Measurements from ENCODE around the gene KAT6B.

Gene KAT6B

DNA sequence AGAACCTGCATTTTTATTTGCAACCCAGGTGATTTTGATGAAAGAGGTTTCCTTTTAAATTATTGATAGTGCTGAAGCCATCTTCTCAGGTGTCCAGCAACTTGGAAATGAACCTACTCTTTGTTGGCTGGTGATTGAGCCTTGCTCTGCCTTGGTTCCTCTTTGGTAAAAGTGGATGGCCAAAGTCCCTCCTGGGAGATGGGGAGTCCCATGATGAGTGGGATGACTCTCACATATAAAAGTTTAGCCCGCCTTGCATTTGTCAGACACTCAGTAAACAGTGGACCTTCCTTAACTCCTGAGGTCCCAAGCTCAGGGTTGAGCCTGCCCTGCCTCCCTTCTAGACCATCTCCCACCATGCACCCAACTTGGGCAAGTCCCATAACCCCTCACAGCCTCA, 28.9 kb upstream of the KAT6B start:
- no peaks in the 10 kb centered on the region for H3K4me1 ChIP-seq (ENCODE audit: control insufficient read depth, insufficient read depth, low read length, poor library complexity, severe bottlenecking)
- H3K9me3 ChIP-seq (ENCODE audit: control insufficient read depth, low read length), result no peaks in the 10 kb centered on the region
- H3K27me3 ChIP-seq (replicated peaks; ENCODE audit: control insufficient read depth, insufficient read depth, low read length, poor library complexity, severe bottlenecking), result no peaks in the 10 kb centered on the region
- H3K4me3 ChIP-seq (ENCODE audit: insufficient read depth, low read depth, low read length, poor library complexity, severe bottlenecking), result no peak overlapping the region
- H3K36me3 ChIP-seq (ENCODE audit: control insufficient read depth, insufficient read depth, low read length), result no peaks in the 10 kb centered on the region
- no peak overlapping the region for H3K27ac ChIP-seq (ENCODE audit: insufficient read depth, low read length, poor library complexity, severe bottlenecking)
- no peak for DNase-seq

DNA sequence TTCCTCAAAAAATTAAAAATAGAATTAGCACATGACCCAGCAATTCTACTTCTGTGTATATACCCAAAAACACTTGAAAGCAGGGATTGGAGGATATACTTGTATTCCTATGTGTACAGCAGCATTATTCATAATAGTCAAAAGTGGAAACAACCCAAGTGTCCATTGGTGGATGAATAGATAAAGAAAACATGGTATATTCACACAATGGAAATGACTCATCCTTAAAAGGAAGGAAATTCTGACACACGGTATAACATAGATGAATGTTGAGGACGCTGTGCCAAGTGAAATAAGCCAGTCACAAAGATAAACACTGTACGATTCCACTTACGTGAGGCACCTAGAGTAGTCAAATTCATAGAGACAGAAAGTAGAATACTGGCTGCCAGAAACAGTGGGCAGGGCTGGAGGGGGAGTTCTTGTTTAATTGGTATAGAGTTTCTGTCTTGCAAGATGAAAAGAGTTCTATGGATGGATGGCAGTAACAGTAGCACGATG, 26.6 kb upstream of the KAT6B start:
- DNase-seq, result no peak
- no peaks in the 10 kb centered on the region for H3K27me3 ChIP-seq (replicated peaks; ENCODE audit: control insufficient read depth, insufficient read depth, low read length, poor library complexity, severe bottlenecking)

DNA sequence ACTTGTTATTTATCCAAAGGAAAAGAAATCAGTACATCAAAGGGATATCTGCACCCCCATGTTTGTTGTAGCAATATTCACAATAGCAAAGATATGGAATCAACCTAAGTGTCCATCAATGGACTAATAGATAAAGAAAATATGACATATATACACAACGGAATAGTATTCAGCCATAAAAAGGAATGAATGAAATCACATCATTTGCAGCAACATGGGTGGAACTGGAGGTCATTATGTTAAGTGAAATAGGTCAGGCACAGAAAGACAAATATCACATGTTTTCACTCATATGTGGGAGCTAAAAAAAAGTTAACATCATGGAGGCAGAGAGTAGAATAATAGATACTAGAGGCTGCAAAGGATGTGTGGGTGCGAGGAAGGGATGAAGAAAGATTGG, 25.0 kb upstream of the KAT6B start:
- Histone ChIP-seq H3K27ac (ENCODE audit: insufficient read depth, low read length, poor library complexity, severe bottlenecking) (no peak overlapping the region), H3K27me3 (replicated peaks; ENCODE audit: control insufficient read depth, insufficient read depth, low read length, poor library complexity, severe bottlenecking) (no peaks in the 10 kb centered on the region), H3K9me3 (ENCODE audit: control insufficient read depth, low read length) (no peaks in the 10 kb centered on the region), H3K4me1 (ENCODE audit: control insufficient read depth, insufficient read depth, low read length, poor library complexity, severe bottlenecking) (no peaks in the 10 kb centered on the region), H3K36me3 (ENCODE audit: control insufficient read depth, insufficient read depth, low read length) (no peaks in the 10 kb centered on the region), H3K4me3 (ENCODE audit: insufficient read depth, low read depth, low read length, poor library complexity, severe bottlenecking) (no peak overlapping the region)
- no peak for DNase-seq

More for the DNA sequence above, 26.6 kb upstream of the KAT6B start:
- Histone ChIP-seq H3K27ac (ENCODE audit: insufficient read depth, low read length, poor library complexity, severe bottlenecking) (no peak overlapping the region), H3K9me3 (ENCODE audit: control insufficient read depth, low read length) (no peaks in the 10 kb centered on the region), H3K4me1 (ENCODE audit: control insufficient read depth, insufficient read depth, low read length, poor library complexity, severe bottlenecking) (no peaks in the 10 kb centered on the region), H3K36me3 (ENCODE audit: control insufficient read depth, insufficient read depth, low read length) (no peaks in the 10 kb centered on the region), H3K4me3 (ENCODE audit: insufficient read depth, low read depth, low read length, poor library complexity, severe bottlenecking) (no peak overlapping the region)

DNA sequence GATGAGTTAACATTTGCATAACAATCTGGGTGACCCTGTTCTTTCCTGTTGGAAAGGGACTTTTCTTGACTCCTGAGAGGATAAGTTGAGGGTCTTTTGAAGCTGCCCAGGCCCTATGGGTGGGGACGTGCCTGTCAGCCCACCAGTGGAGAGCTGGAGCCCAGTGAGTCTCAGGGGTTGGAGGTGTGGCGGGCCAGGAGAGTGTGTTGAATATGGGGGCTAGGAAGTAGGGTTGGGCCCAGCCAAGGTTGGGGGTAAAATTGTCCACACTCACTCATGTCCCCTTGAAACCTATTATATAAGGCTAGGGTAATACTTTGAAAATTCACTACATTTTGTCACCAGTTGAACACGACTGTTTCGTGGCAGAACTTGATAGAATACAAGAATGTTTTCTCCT, 17.9 kb upstream of the KAT6B start:
- no peak for DNase-seq
- H3K27ac ChIP-seq (ENCODE audit: insufficient read depth, low read length, poor library complexity, severe bottlenecking), result no peak overlapping the region
- no peak overlapping the region for H3K4me3 ChIP-seq (ENCODE audit: insufficient read depth, low read depth, low read length, poor library complexity, severe bottlenecking)
- no peaks in the 10 kb centered on the region for H3K4me1 ChIP-seq (ENCODE audit: control insufficient read depth, insufficient read depth, low read length, poor library complexity, severe bottlenecking)
- no peaks in the 10 kb centered on the region for H3K27me3 ChIP-seq (replicated peaks; ENCODE audit: control insufficient read depth, insufficient read depth, low read length, poor library complexity, severe bottlenecking)
- H3K9me3 ChIP-seq (ENCODE audit: control insufficient read depth, low read length), result no peaks in the 10 kb centered on the region
- no peaks in the 10 kb centered on the region for H3K36me3 ChIP-seq (ENCODE audit: control insufficient read depth, insufficient read depth, low read length)

DNA sequence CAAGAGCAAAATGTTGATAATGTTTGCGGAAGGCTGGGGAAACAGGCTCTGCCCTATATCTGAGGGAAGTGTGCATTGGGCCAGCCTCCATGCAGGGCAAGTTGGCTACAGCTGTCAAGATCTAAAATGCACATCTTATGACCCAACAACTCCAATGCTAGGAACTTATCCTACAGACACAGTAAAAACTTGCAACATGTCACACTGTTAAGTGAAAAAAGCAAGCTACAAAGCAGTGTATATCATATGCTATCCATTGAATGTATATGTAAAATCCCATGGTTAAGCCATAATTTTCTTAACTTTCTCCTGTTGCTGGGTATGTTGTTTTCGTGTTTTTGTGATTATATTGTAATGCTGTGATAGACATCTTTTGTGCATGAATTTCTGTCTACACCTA, 16.3 kb upstream of the KAT6B start:
- no peak for DNase-seq

DNA sequence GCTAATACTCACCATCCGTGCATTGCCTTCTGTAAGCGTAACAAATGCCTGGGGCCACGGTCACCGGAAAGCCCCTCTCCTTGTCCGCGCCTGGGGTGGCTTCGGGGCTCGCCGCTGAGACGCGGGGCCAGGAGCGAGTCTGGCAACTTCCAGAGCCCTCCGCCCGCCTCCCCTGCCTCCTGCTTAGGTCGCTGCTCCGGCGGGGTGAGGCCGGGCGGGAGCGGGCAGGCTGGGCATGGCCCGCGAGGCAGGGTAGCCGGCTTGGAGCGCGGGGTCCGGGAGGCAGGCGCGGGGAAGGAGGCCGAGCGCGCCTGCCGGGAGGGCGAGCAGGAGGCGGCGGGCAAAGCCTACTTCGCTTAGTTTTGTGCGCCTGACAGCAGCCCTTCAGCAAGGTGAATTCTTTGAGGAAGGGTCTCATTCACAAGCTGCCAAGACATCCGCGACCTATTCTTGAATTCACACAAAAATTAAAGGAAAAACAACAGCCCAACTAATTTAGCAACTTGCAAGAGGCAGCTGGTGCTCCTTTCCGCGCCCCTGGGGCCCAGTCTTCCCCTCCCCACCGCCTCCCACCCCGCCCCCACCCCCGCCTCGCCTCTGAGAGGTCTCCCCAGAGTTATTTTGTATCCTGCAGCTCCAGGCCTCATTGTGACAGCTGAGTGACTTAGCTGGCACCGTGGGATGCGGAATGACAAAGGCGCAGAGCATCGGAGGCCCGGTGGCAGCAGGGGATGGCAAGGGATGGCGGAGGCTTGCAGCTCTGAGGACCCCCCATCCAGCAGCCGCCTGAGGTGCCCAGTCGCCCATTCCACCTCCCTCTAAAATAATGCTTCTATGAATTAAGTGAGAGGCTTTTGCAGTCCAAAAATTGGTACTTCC, 12.8 kb upstream of the KAT6B start:
- peaks cover 6% of the 10 kb centered on the region for H3K9me3 ChIP-seq (ENCODE audit: control insufficient read depth, low read length)
- H3K4me1 ChIP-seq (ENCODE audit: control insufficient read depth, insufficient read depth, low read length, poor library complexity, severe bottlenecking), result no peaks in the 10 kb centered on the region
- H3K4me3 ChIP-seq (ENCODE audit: insufficient read depth, low read depth, low read length, poor library complexity, severe bottlenecking), result no peak overlapping the region
- DNase-seq, result no peak
- no peak overlapping the region for H3K27ac ChIP-seq (ENCODE audit: insufficient read depth, low read length, poor library complexity, severe bottlenecking)
- no peaks in the 10 kb centered on the region for H3K27me3 ChIP-seq (replicated peaks; ENCODE audit: control insufficient read depth, insufficient read depth, low read length, poor library complexity, severe bottlenecking)
- H3K36me3 ChIP-seq (ENCODE audit: control insufficient read depth, insufficient read depth, low read length), result no peaks in the 10 kb centered on the region

More for the DNA sequence above, 16.3 kb upstream of the KAT6B start:
- Histone ChIP-seq H3K4me3 (ENCODE audit: insufficient read depth, low read depth, low read length, poor library complexity, severe bottlenecking) (no peak overlapping the region), H3K36me3 (ENCODE audit: control insufficient read depth, insufficient read depth, low read length) (no peaks in the 10 kb centered on the region), H3K4me1 (ENCODE audit: control insufficient read depth, insufficient read depth, low read length, poor library complexity, severe bottlenecking) (no peaks in the 10 kb centered on the region), H3K27me3 (replicated peaks; ENCODE audit: control insufficient read depth, insufficient read depth, low read length, poor library complexity, severe bottlenecking) (no peaks in the 10 kb centered on the region), H3K9me3 (ENCODE audit: control insufficient read depth, low read length) (no peaks in the 10 kb centered on the region), H3K27ac (ENCODE audit: insufficient read depth, low read length, poor library complexity, severe bottlenecking) (no peak overlapping the region)

DNA sequence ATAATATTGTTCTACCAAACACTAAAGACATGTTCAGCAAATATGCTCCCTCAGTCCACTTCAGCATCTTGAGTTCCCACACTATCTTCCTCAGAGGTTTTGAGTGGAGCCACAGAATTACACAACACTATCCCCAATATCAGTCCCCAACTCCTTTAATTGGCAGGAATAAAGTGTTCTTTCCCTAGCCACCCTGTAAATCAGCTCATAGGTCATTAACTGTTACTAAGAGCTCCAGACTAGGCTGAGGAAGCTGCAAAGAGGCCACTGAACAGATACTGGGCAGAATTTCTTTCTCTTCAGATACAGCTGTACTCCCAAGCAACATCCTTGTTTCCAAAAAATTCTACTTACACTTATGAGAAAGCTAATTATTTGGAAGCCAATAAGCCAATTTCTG, 11.6 kb upstream of the KAT6B start:
- H3K4me3 ChIP-seq (ENCODE audit: insufficient read depth, low read depth, low read length, poor library complexity, severe bottlenecking), result no peak overlapping the region

DNA sequence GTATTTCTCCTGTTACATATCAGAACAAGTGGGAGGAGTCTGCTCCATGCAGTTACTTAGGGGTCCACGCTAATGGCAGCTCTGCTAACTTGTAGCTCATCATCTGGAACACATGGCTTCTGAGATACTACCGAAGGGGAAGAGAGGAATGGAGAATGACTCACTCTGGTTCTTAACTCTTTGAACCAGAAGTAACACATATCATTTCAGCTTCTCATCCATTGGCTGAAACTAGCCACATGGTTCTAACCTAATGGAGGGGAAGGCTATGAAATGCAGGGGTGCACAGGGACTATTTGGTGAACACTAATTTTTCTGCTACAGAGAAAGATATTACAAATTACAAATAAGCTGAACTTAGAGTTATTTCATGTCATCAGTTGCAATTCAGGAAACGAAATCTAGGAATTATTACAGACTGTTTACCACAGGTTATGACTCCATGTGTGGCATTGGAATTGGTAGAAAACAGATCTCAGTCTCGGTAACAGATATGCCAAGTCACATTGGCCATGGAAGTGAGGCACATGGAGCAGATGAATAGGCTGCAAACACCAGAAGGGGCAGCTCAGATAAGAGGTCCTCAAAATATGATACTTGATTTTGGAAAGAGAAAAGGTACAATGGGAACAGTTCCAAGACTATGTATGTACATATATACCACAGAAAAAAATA, 9.4 kb upstream of the KAT6B start:
- Histone ChIP-seq H3K36me3 (ENCODE audit: control insufficient read depth, insufficient read depth, low read length) (no peaks in the 10 kb centered on the region), H3K4me3 (ENCODE audit: insufficient read depth, low read depth, low read length, poor library complexity, severe bottlenecking) (no peak overlapping the region), H3K27me3 (replicated peaks; ENCODE audit: control insufficient read depth, insufficient read depth, low read length, poor library complexity, severe bottlenecking) (no peaks in the 10 kb centered on the region), H3K4me1 (ENCODE audit: control insufficient read depth, insufficient read depth, low read length, poor library complexity, severe bottlenecking) (peaks cover under 1% of the 10 kb centered on the region), H3K9me3 (ENCODE audit: control insufficient read depth, low read length) (peaks cover 6% of the 10 kb centered on the region), H3K27ac (ENCODE audit: insufficient read depth, low read length, poor library complexity, severe bottlenecking) (no peak overlapping the region)
- no peak for DNase-seq

More for the DNA sequence above, 11.6 kb upstream of the KAT6B start:
- H3K9me3 ChIP-seq (ENCODE audit: control insufficient read depth, low read length), result peaks cover 6% of the 10 kb centered on the region
- DNase-seq, result no peak
- H3K27me3 ChIP-seq (replicated peaks; ENCODE audit: control insufficient read depth, insufficient read depth, low read length, poor library complexity, severe bottlenecking), result no peaks in the 10 kb centered on the region
- H3K36me3 ChIP-seq (ENCODE audit: control insufficient read depth, insufficient read depth, low read length), result no peaks in the 10 kb centered on the region
- no peak overlapping the region for H3K27ac ChIP-seq (ENCODE audit: insufficient read depth, low read length, poor library complexity, severe bottlenecking)
- no peaks in the 10 kb centered on the region for H3K4me1 ChIP-seq (ENCODE audit: control insufficient read depth, insufficient read depth, low read length, poor library complexity, severe bottlenecking)

DNA sequence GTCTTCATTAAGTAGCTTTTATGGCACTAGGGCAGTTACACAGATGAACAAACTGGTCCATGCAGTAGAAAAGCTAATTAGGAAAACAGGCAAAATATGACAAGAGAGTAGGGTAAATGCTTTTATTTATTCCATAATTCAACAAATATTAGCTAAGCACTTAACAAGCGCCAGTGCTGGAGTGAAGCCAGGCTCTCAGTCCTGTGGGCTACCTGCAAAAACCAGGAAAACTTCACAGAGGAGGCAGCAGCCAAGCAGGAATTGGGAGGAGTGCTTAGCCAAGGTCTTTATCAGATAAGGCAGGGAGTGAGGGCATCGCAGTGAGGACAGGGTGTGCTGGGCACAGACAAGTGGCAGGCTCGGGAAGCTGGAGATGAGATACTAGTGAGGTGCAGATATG, 4.9 kb upstream of the KAT6B start:
- H3K36me3 ChIP-seq (ENCODE audit: control insufficient read depth, insufficient read depth, low read length), result no peaks in the 10 kb centered on the region
- DNase-seq, result no peak
- H3K27me3 ChIP-seq (replicated peaks; ENCODE audit: control insufficient read depth, insufficient read depth, low read length, poor library complexity, severe bottlenecking), result no peaks in the 10 kb centered on the region
- peaks cover 30% of the 10 kb centered on the region for H3K4me1 ChIP-seq (ENCODE audit: control insufficient read depth, insufficient read depth, low read length, poor library complexity, severe bottlenecking)
- H3K9me3 ChIP-seq (ENCODE audit: control insufficient read depth, low read length), result peaks cover 6% of the 10 kb centered on the region
- no peak overlapping the region for H3K27ac ChIP-seq (ENCODE audit: insufficient read depth, low read length, poor library complexity, severe bottlenecking)
- H3K4me3 ChIP-seq (ENCODE audit: insufficient read depth, low read depth, low read length, poor library complexity, severe bottlenecking), result no peak overlapping the region

DNA sequence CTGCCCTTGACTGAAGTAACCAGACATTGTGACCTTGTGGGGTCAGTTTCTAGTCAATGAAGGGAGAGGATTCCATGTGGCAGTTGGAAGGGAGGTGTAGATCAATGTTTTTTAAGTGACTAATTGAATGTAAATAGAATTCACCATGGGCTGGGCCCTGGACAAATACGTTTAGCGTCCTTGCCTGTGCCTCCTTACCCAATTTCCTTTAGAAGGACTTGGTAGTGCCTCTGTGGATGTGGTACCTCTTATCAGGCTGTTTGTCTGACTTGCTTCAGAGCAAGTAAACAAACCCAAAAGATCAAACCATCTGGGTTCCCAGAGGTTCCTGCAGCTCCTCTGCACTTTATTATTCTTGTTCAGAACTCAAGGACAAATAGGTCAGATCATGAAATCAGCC, 4.3 kb upstream of the KAT6B start:
- Histone ChIP-seq H3K36me3 (ENCODE audit: control insufficient read depth, insufficient read depth, low read length) (no peaks in the 10 kb centered on the region), H3K27ac (ENCODE audit: insufficient read depth, low read length, poor library complexity, severe bottlenecking) (no peak overlapping the region), H3K27me3 (replicated peaks; ENCODE audit: control insufficient read depth, insufficient read depth, low read length, poor library complexity, severe bottlenecking) (no peaks in the 10 kb centered on the region), H3K4me1 (ENCODE audit: control insufficient read depth, insufficient read depth, low read length, poor library complexity, severe bottlenecking) (peaks cover 31% of the 10 kb centered on the region), H3K4me3 (ENCODE audit: insufficient read depth, low read depth, low read length, poor library complexity, severe bottlenecking) (no peak overlapping the region), H3K9me3 (ENCODE audit: control insufficient read depth, low read length) (peaks cover under 1% of the 10 kb centered on the region)
- no peak for DNase-seq

All from effector memory CD4-positive, alpha-beta T cell (primary cell).